CD4-positive, alpha-beta memory T cell (primary cell): ENCODE measurements around the gene ARFGEF3. TPM values are rescaled to one million over a fixed set of nuclear protein-coding genes. Genes with fewer than 3 reads are reported as not detected.

Experiments
- CTCF ChIA-PET: fragments of 350-600 bp; sonication (Branson Sonifier 250); formaldehyde crosslinking; loops from one replicate; lab custom pipeline; 2021; ENCODE audit warnings: inconsistent platforms; ENCODE audit not compliant: partially characterized antibody; lab: Charles Lee
- POLR2A ChIA-PET: fragments of 350-600 bp; sonication (Branson Sonifier 250); formaldehyde crosslinking; loops from one replicate; lab custom pipeline; 2021; ENCODE audit not compliant: partially characterized antibody; lab: Charles Lee
- DNase-seq, 5 donors: peaks; one replicate each; pipeline versions ENCODE4 v3.0.0 to v3.0.0-alpha.2; 2020 to 2022; ENCODE audit warnings: mixed read lengths in 1 of 5
- H3K27ac ChIP-seq: one replicate; pipeline ENCODE4 v1.7.0; 2013; ENCODE audit warnings: low read depth, low read length
- H3K27me3 ChIP-seq: 2 replicates; pipeline ENCODE4 v1.7.0; 2013; ENCODE audit warnings: mild to moderate bottlenecking, low read length, moderate library complexity; ENCODE audit not compliant: insufficient read depth
- H3K36me3 ChIP-seq: 2 replicates; pipeline ENCODE4 v1.7.0; 2013; ENCODE audit warnings: mild to moderate bottlenecking, low read length, moderate library complexity; ENCODE audit not compliant: insufficient read depth
- H3K4me1 ChIP-seq: 2 replicates; pipeline ENCODE4 v1.7.0; 2013; ENCODE audit warnings: mild to moderate bottlenecking, low read length, moderate library complexity; ENCODE audit not compliant: insufficient read depth
- H3K4me3 ChIP-seq, 2 donors: one replicate each; pipeline ENCODE4 v1.7.0; 2013; ENCODE audit warnings: low read length in 2 of 2, mild to moderate bottlenecking in 1 of 2
- H3K9me3 ChIP-seq, 2 donors: one replicate each; pipeline ENCODE4 v1.7.0; 2013; ENCODE audit warnings: low read length in 2 of 2, control low read depth in 1 of 2; ENCODE audit not compliant: control insufficient read depth in 1 of 2
- H3K27ac Mint-ChIP-seq, 7 donors: one replicate each; pipeline ENCODE4 v1.8.0; 2020 to 2021; ENCODE audit warnings: mixed read lengths in 7 of 7, mild to moderate bottlenecking in 6 of 7, inconsistent platforms in 3 of 7, moderate library complexity in 3 of 7
- H3K27me3 Mint-ChIP-seq, 2 donors: one replicate each; pipeline ENCODE4 v1.8.0; 2020 to 2021; ENCODE audit warnings: mixed read lengths in 2 of 2
- H3K36me3 Mint-ChIP-seq, 2 donors: one replicate each; pipeline ENCODE4 v1.8.0; 2020 to 2021; ENCODE audit warnings: mixed read lengths in 2 of 2, inconsistent platforms in 1 of 2, mild to moderate bottlenecking in 1 of 2
- H3K4me1 Mint-ChIP-seq, 4 donors: one replicate each; pipeline ENCODE4 v1.8.0; 2020 to 2021; ENCODE audit warnings: mixed read lengths in 4 of 4, mild to moderate bottlenecking in 1 of 4
- H3K4me3 Mint-ChIP-seq, 8 donors: one replicate each; pipeline ENCODE4 v1.8.0; 2020 to 2021; ENCODE audit warnings: mixed read lengths in 8 of 8, mild to moderate bottlenecking in 7 of 8, moderate library complexity in 6 of 8, inconsistent platforms in 3 of 8
- H3K9me3 Mint-ChIP-seq, 8 donors: one replicate each; pipeline ENCODE4 v1.8.0; 2020 to 2021; ENCODE audit warnings: mixed read lengths in 8 of 8, mild to moderate bottlenecking in 5 of 8, inconsistent platforms in 3 of 8, moderate library complexity in 1 of 8
- intact Hi-C: fragments of 100-400 bp; cut with micrococcal nuclease; formaldehyde crosslinking; loops from one replicate; pipeline ENCODE4 v1.15.1; 2023
- polyA plus RNA-seq, 2 donors: library from polyadenylated mRNA; unstranded; fragments of 300-500 nt; fragmentation: Illumina TruSeq; gene quantifications; one replicate each; pipeline ENCODE4 v1.2.3, GENCODE V29; 2021
- total RNA-seq, 2 experiments: library from RNA; stranded (reverse); gene quantifications; one replicate each; pipeline ENCODE4 v1.2.3, GENCODE V29; 2021

The ARFGEF3 gene
- total and polyA plus RNA-seq, 4 experiments from 2014 or later = 0.03 TPM; not detected in 3

DNA sequence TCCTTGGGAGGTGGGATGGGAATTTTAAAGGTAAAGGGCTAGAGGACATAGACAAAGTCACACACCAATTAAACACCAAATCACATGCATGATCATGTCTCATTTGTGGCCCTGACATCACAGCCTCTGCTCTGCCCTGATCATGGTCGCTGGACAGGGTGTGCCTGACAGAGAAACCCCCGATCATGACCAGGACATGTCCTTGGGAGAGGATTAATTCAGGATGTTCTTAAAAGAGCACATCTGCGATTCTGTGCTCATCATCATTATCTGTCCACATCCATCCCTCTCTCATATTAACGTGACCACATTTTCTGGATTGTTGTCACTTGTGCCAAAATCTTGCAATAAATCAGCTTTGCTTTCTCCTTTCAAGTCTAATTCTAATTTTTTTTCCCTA, 64.2 kb downstream of the ARFGEF3 start:
- H3K4me1 Mint-ChIP-seq = no peaks in the 10 kb centered on the region
- H3K9me3 Mint-ChIP-seq = no peaks in the 10 kb centered on the region
- no peaks in the 10 kb centered on the region for H3K36me3 Mint-ChIP-seq
- Histone ChIP-seq H3K4me3 (no peak overlapping the region), H3K36me3 (no peaks in the 10 kb centered on the region), H3K27ac (no peak overlapping the region), H3K4me1 (no peaks in the 10 kb centered on the region), H3K27me3 (no peaks in the 10 kb centered on the region), H3K9me3 (no peaks in the 10 kb centered on the region)
- CTCF ChIA-PET = no interaction called here
- DNase-seq = no peak
- no peak overlapping the region for H3K27ac Mint-ChIP-seq
- POLR2A ChIA-PET = no interaction called here
- intact Hi-C loops = no loop called here
- H3K4me3 Mint-ChIP-seq = no peak overlapping the region
- H3K27me3 Mint-ChIP-seq = peaks cover 6 to 17% of the 10 kb centered on the region in 2 donors

DNA sequence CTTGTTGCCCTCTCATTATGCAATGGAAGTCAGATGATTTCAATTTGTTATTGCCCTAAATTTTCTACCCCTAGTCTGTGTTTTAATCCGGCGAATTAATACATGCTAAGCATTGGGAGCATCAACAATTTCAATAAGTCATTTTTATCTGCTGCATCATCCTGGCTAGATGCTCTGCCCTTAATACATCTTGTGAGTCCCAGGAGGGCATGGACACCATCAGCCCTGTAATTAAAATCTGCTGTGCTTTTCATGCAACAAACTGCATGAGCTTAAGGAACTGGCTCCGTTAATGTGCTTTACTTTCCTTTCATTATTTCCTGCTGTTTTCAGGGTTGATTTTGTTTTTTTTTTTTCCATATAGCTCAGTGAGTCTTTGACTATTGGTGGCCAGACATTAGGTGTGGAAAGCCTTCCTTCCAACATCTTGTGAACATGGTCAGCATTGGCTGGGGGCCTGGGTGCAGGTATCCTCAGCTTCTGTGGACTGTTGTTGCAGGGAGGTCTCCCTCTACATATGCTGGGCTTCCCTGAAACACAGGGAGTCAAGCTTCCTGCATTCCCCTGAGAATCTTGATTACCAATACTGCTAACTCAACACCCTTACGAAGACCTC, 65.1 kb downstream of the ARFGEF3 start:
- no peaks in the 10 kb centered on the region for H3K27me3 ChIP-seq
- DNase-seq = no peak
- no peaks in the 10 kb centered on the region for H3K36me3 ChIP-seq
- intact Hi-C loops = no loop called here
- H3K36me3 Mint-ChIP-seq = no peaks in the 10 kb centered on the region
- H3K4me3 ChIP-seq = no peak overlapping the region
- H3K9me3 Mint-ChIP-seq = no peaks in the 10 kb centered on the region
- H3K9me3 ChIP-seq = no peaks in the 10 kb centered on the region
- H3K4me3 Mint-ChIP-seq = no peak overlapping the region
- ChIA-PET CTCF (no interaction called here), POLR2A (no interaction called here)
- peaks cover 6 to 17% of the 10 kb centered on the region in 2 donors for H3K27me3 Mint-ChIP-seq
- no peaks in the 10 kb centered on the region for H3K4me1 ChIP-seq
- H3K27ac ChIP-seq = no peak overlapping the region
- no peaks in the 10 kb centered on the region for H3K4me1 Mint-ChIP-seq
- no peak overlapping the region for H3K27ac Mint-ChIP-seq

DNA sequence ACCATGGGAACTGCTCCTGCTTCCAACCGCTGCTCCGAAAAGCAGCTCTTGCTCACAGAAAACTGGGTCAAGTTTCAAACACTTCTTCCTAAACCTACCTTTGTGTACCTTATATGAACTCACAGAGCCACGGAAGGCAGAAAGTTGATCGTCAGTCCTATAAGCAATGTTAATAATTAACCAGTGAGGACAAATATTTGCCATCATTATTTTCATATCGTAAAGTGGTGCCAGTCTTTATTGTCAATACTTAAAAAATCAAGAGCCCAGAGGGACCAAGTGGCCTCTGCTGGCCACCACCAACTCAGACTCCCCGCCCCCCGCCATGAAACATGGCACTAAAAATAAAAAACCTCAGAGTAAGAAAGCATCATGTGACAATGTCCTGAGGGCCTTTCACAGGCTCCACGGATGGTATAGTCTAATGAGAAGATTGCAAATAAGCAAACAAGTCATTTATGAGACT, 65.6 kb downstream of the ARFGEF3 start:
- no peak for DNase-seq
- H3K36me3 ChIP-seq = no peaks in the 10 kb centered on the region
- ChIA-PET CTCF (no interaction called here), POLR2A (no interaction called here)
- H3K27me3 Mint-ChIP-seq = peaks cover 6 to 17% of the 10 kb centered on the region in 2 donors
- no peaks in the 10 kb centered on the region for H3K27me3 ChIP-seq
- no peak overlapping the region for H3K4me3 ChIP-seq
- H3K9me3 Mint-ChIP-seq = no peaks in the 10 kb centered on the region
- H3K36me3 Mint-ChIP-seq = no peaks in the 10 kb centered on the region
- H3K27ac Mint-ChIP-seq = no peak overlapping the region
- no peaks in the 10 kb centered on the region for H3K9me3 ChIP-seq
- intact Hi-C loops = no loop called here
- no peak overlapping the region for H3K4me3 Mint-ChIP-seq
- H3K4me1 Mint-ChIP-seq = no peaks in the 10 kb centered on the region
- no peak overlapping the region for H3K27ac ChIP-seq
- H3K4me1 ChIP-seq = no peaks in the 10 kb centered on the region

DNA sequence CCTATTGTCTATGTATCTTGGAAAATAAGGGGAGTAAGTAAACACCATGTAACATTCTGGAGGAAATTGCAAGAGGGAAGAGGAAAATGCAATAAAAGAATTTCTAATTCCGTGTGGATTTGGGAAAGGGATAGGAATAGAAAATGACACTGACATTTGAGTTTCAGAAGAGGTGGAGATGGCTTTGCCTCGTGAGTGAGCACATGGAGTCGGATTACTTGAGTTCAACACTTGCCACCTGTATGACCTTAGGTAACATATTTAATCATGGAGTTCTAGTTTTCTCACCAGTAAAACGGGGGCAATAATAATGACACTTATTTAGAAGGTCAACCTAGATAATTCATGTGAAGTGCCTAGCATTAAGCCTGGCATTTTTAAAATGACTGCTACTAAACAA, 67.3 kb downstream of the ARFGEF3 start:
- no peak for DNase-seq
- Histone ChIP-seq H3K27ac (no peak overlapping the region), H3K9me3 (no peaks in the 10 kb centered on the region), H3K36me3 (no peaks in the 10 kb centered on the region), H3K4me3 (no peak overlapping the region), H3K27me3 (no peaks in the 10 kb centered on the region), H3K4me1 (no peaks in the 10 kb centered on the region)
- Mint-ChIP-seq H3K27me3 (peaks cover 11 to 21% of the 10 kb centered on the region in 2 donors), H3K27ac (no peak overlapping the region), H3K4me1 (no peaks in the 10 kb centered on the region), H3K36me3 (no peaks in the 10 kb centered on the region), H3K9me3 (no peaks in the 10 kb centered on the region), H3K4me3 (no peak overlapping the region)
- intact Hi-C loops = no loop called here
- CTCF ChIA-PET = no interaction called here
- POLR2A ChIA-PET = no interaction called here

DNA sequence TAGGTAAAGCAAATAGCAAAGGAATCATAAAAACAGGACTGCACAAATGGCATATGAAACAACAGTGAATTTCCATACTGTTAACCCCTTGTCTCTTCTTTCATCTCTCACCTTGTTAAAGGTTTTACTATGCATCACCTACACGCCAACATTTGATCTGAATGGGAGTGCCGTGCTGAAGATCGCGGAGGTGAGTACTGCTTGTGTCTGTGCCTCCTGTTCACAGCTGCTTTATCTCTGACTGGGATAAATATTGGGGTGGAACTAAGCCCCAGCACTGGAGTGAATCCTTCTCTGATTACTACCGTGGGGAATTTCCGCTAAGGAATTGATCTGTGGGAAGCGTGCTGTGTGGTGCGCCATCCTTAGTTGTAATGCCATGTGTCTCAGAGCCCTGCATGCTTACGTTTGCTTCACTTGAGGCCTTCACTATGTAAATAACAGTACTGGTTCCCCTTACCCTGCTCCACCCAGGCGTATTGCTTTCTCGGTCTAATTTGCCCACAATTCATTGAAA, 68.0 kb downstream of the ARFGEF3 start:
- no peak overlapping the region for H3K27ac Mint-ChIP-seq
- ChIA-PET CTCF (no interaction called here), POLR2A (no interaction called here)
- intact Hi-C loops = no loop called here
- H3K27me3 Mint-ChIP-seq = peaks cover 11 to 21% of the 10 kb centered on the region in 2 donors
- H3K36me3 Mint-ChIP-seq = no peaks in the 10 kb centered on the region
- no peak overlapping the region for H3K4me3 Mint-ChIP-seq
- H3K4me3 ChIP-seq = no peak overlapping the region
- no peaks in the 10 kb centered on the region for H3K27me3 ChIP-seq
- no peak overlapping the region for H3K27ac ChIP-seq
- no peaks in the 10 kb centered on the region for H3K9me3 Mint-ChIP-seq
- no peaks in the 10 kb centered on the region for H3K9me3 ChIP-seq
- H3K36me3 ChIP-seq = no peaks in the 10 kb centered on the region
- no peaks in the 10 kb centered on the region for H3K4me1 Mint-ChIP-seq
- no peak for DNase-seq
- no peaks in the 10 kb centered on the region for H3K4me1 ChIP-seq

DNA sequence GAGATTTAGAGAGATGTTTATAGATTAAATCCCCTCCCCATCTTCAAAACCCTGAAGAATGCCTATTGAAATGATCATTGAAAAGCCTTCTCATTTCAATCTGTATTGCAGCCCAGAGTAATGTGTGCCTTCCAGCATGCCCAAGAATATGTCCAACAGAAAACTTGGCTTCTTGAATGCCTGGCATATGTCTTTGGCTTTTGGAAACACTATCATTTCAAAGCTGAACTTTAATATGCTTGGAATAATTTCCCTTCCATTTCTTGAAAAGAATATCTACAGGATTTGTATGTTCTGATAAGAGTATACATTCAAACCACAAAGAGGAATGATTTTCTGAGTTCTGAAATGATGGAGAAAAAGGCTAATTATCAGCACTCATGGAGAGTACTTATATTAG, 68.5 kb downstream of the ARFGEF3 start:
- Mint-ChIP-seq H3K9me3 (no peaks in the 10 kb centered on the region), H3K4me1 (no peaks in the 10 kb centered on the region), H3K27me3 (peaks cover 11 to 19% of the 10 kb centered on the region in 2 donors), H3K4me3 (no peak overlapping the region), H3K27ac (no peak overlapping the region), H3K36me3 (no peaks in the 10 kb centered on the region)
- intact Hi-C loops = no loop called here
- Histone ChIP-seq H3K4me1 (no peaks in the 10 kb centered on the region), H3K4me3 (no peak overlapping the region), H3K27me3 (no peaks in the 10 kb centered on the region), H3K9me3 (no peaks in the 10 kb centered on the region), H3K36me3 (no peaks in the 10 kb centered on the region), H3K27ac (no peak overlapping the region)
- DNase-seq = no peak
- POLR2A ChIA-PET = no interaction called here
- CTCF ChIA-PET = no interaction called here

DNA sequence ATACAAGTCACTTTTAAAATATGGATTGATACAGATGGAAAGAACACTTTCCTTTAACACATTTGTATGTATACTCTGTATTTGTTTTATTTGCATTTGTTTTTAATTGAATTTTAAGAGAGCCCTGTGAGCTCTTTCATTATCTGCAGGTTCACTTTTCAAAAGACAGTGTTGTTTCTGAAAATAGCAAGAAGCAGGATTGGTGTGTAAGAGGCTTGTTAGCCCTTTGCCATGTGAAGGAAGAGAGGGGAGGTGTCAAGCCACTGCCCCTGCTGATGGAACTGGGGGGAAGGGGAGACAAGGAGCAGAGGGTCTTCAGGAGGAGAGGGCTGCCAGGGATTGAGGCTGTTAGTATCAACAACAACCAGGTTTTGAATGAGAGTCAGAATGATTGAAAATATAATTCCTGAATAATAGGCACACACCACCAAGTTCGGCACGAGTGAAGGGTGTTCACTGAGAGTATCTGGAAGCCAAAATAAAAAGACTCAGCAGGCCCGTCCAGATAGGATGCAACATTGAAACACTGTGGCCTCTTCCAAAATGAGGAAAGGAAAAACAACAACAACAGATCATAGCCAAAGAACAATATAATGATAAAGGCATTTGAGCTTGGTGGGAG, 69.1 kb downstream of the ARFGEF3 start:
- Mint-ChIP-seq H3K27ac (no peak overlapping the region), H3K4me3 (no peak overlapping the region), H3K27me3 (peaks cover 13 to 17% of the 10 kb centered on the region in 2 donors), H3K9me3 (no peaks in the 10 kb centered on the region), H3K4me1 (no peaks in the 10 kb centered on the region), H3K36me3 (no peaks in the 10 kb centered on the region)
- Histone ChIP-seq H3K4me3 (no peak overlapping the region), H3K4me1 (no peaks in the 10 kb centered on the region), H3K27me3 (no peaks in the 10 kb centered on the region), H3K27ac (no peak overlapping the region), H3K36me3 (no peaks in the 10 kb centered on the region), H3K9me3 (no peaks in the 10 kb centered on the region)
- ChIA-PET CTCF (no interaction called here), POLR2A (no interaction called here)
- intact Hi-C loops = no loop called here
- DNase-seq = no peak
